ENCODE results near the gene DCBLD1.

- no peak for TF ChIP-seq CTCF (IDR thresholded peaks at IDR 0.05)
- TF ChIP-seq ZFX (IDR thresholded peaks at IDR 0.05; ENCODE audit: borderline replicate concordance), result no peak
Observed at GRCh38 chr6:117550078-117550600, 67.7 kb downstream of the DCBLD1 start.
